Hippocampal formation (tissue), 2 donors: Measurements from ENCODE around the gene BACH2.
"Not testable (repeated sequence)": the region's sequence is repeated elsewhere in the genome, so short reads cannot be mapped to it uniquely, and the experiment has no call there.

Experiments used
- DNase-seq, 2 donors: peaks; one replicate each; lab custom pipeline; 2025; lab: John Stamatoyannopoulos, UW

The BACH2 gene

GRCh38 chr6:90183587-90184333, 112.9 kb downstream of the BACH2 start:
- DNase-seq = no peak

- DNase-seq = no peak
Observed at GRCh38 chr6:90180526-90180925, 116.1 kb downstream of the BACH2 start.

GRCh38 chr6:90179190-90180169, 117.2 kb downstream of the BACH2 start:
- DNase-seq = no peak

- no peak for DNase-seq
Observed at GRCh38 chr6:90178384-90178855, 118.2 kb downstream of the BACH2 start.

GRCh38 chr6:90177544-90178383, 118.9 kb downstream of the BACH2 start:
- DNase-seq = no peak

GRCh38 chr6:90175627-90176538, 120.8 kb downstream of the BACH2 start:
- DNase-seq = no peak

- DNase-seq = no peak
Observed at GRCh38 chr6:90173262-90173925, 123.2 kb downstream of the BACH2 start.

GRCh38 chr6:90170601-90171000, 126.0 kb downstream of the BACH2 start:
- DNase-seq = no peak

GRCh38 chr6:90169374-90169773, 127.3 kb downstream of the BACH2 start:
- DNase-seq = no peak

- DNase-seq = no peak
Observed at GRCh38 chr6:90168693-90169131, 127.9 kb downstream of the BACH2 start.

GRCh38 chr6:90167514-90168379, 128.9 kb downstream of the BACH2 start:
- no peak for DNase-seq

- DNase-seq = not testable (repeated sequence)
Observed at GRCh38 chr6:90166155-90166924, 130.3 kb downstream of the BACH2 start.

GRCh38 chr6:90162648-90163387, 133.8 kb downstream of the BACH2 start:
- DNase-seq = no peak

- DNase-seq = peak in 1 of 2 donors; percentile 40
Observed at GRCh38 chr6:90160013-90160412, 136.6 kb downstream of the BACH2 start.

- no peak for DNase-seq
Observed at GRCh38 chr6:90159452-90159851, 137.2 kb downstream of the BACH2 start.

- DNase-seq = no peak
Observed at GRCh38 chr6:90158936-90159335, 137.7 kb downstream of the BACH2 start.

- DNase-seq = no peak
Observed at GRCh38 chr6:90157441-90157840, 139.2 kb downstream of the BACH2 start.

GRCh38 chr6:90156861-90157260, 139.8 kb downstream of the BACH2 start:
- no peak for DNase-seq
